H9 (cell line): Measurements from ENCODE around the gene NOS3. TPM values are rescaled to one million over a fixed set of nuclear protein-coding genes. Genes with fewer than 3 reads are reported as not detected.
A peak's percentile ranks its signal among the peaks of the same experiment; 100 is the strongest.

Experiments
- DNase-seq: peaks from one replicate; pipeline ENCODE4 v3.0.0-alpha.2; 2017
- H2AFZ ChIP-seq: one replicate; pipeline ENCODE4 v1.6.1; 2013; ENCODE audit warnings: mild to moderate bottlenecking, low read length, control low read depth, moderate library complexity
- H2AK5ac ChIP-seq: 2 replicates; pipeline ENCODE4 v1.6.1; 2013; ENCODE audit warnings: low read length, control low read depth, mixed read lengths; ENCODE audit not compliant: insufficient read length
- H2BK120ac ChIP-seq: one replicate; pipeline ENCODE4 v1.6.1; 2013; ENCODE audit warnings: low read depth, mild to moderate bottlenecking, low read length, control low read depth, inconsistent platforms; ENCODE audit not compliant: poor library complexity, severe bottlenecking
- H2BK12ac ChIP-seq: 2 replicates; pipeline ENCODE4 v1.6.1; 2013; ENCODE audit warnings: low read length, control low read depth, mixed read lengths, low read depth; ENCODE audit not compliant: insufficient read length
- H2BK15ac ChIP-seq: 2 replicates; pipeline ENCODE4 v1.6.1; 2013; ENCODE audit warnings: low read depth, low read length, control low read depth
- H2BK20ac ChIP-seq: one replicate; pipeline ENCODE4 v1.6.1; 2013; ENCODE audit warnings: low read depth, mild to moderate bottlenecking, low read length, control low read depth, inconsistent platforms; ENCODE audit not compliant: poor library complexity, severe bottlenecking
- H2BK5ac ChIP-seq: 2 replicates; pipeline ENCODE4 v1.6.1; 2013; ENCODE audit warnings: low read length, control low read depth, mixed read lengths; ENCODE audit not compliant: insufficient read length
- H3K14ac ChIP-seq: 2 replicates; pipeline ENCODE4 v1.6.1; 2013; ENCODE audit warnings: low read length, control low read depth; ENCODE audit not compliant: insufficient read depth
- H3K18ac ChIP-seq: 2 replicates; pipeline ENCODE4 v1.6.1; 2013; ENCODE audit warnings: low read depth, mild to moderate bottlenecking, mixed read lengths, low read length, control low read depth; ENCODE audit not compliant: insufficient read length
- H3K23ac ChIP-seq: 2 replicates; pipeline ENCODE4 v1.6.1; 2013; ENCODE audit warnings: low read length, control low read depth, mixed read lengths, low read depth; ENCODE audit not compliant: insufficient read length
- H3K23me2 ChIP-seq: 2 replicates; pipeline ENCODE4 v1.6.1; 2013; ENCODE audit warnings: low read depth, mild to moderate bottlenecking, mixed read lengths, low read length, control low read depth; ENCODE audit not compliant: insufficient read length, poor library complexity, severe bottlenecking
- H3K27ac ChIP-seq: 2 replicates; pipeline ENCODE4 v1.5.1; 2013; ENCODE audit warnings: low read length, control low read depth, mixed read lengths, low read depth; ENCODE audit not compliant: insufficient read length
- H3K27me3 ChIP-seq: 2 replicates; pipeline ENCODE4 v1.6.1; 2013; ENCODE audit warnings: low read length, control low read depth, inconsistent platforms; ENCODE audit not compliant: insufficient read depth
- H3K4ac ChIP-seq: 2 replicates; pipeline ENCODE4 v1.6.1; 2013; ENCODE audit warnings: low read depth, mild to moderate bottlenecking, control low read depth, inconsistent platforms, low read length, moderate library complexity
- H3K4me1 ChIP-seq: 2 replicates; pipeline ENCODE4 v1.6.1; 2013; ENCODE audit warnings: low read length, control low read depth, inconsistent platforms; ENCODE audit not compliant: insufficient read depth
- H3K4me2 ChIP-seq: 2 replicates; pipeline ENCODE4 v1.6.1; 2013; ENCODE audit warnings: low read length, control low read depth, mixed read lengths; ENCODE audit not compliant: insufficient read length, insufficient read depth
- H3K56ac ChIP-seq: 2 replicates; pipeline ENCODE4 v1.6.1; 2013; ENCODE audit warnings: low read depth, mild to moderate bottlenecking, mixed read lengths, low read length, control low read depth; ENCODE audit not compliant: insufficient read length
- H3K79me1 ChIP-seq: 2 replicates; pipeline ENCODE4 v1.6.1; 2013; ENCODE audit warnings: low read depth, mild to moderate bottlenecking, moderate library complexity, low read length, control low read depth, inconsistent platforms; ENCODE audit not compliant: insufficient read depth, poor library complexity, severe bottlenecking
- H3K79me2 ChIP-seq: 2 replicates; pipeline ENCODE4 v1.6.1; 2013; ENCODE audit warnings: low read length, control low read depth, inconsistent platforms; ENCODE audit not compliant: insufficient read depth
- H3K9ac ChIP-seq: 2 replicates; pipeline ENCODE4 v1.6.1; 2013; ENCODE audit warnings: low read length, control low read depth, mixed read lengths; ENCODE audit not compliant: insufficient read length; ENCODE audit errors: extremely low read depth
- H3K9me3 ChIP-seq: one replicate; pipeline ENCODE4 v1.6.1; 2013; ENCODE audit warnings: low read depth, low read length, inconsistent platforms; ENCODE audit not compliant: control insufficient read depth
- H3T11ph ChIP-seq: one replicate; pipeline ENCODE4 v1.6.1; 2013; ENCODE audit warnings: mild to moderate bottlenecking, low read length, control low read depth, inconsistent platforms
- H4K20me1 ChIP-seq: one replicate; pipeline ENCODE4 v1.6.1; 2013; ENCODE audit not compliant: control insufficient read depth, insufficient read length, insufficient read depth
- H4K5ac ChIP-seq: 2 replicates; pipeline ENCODE4 v1.6.1; 2013; ENCODE audit warnings: low read depth, mild to moderate bottlenecking, mixed read lengths, low read length, control low read depth; ENCODE audit not compliant: insufficient read length
- H4K8ac ChIP-seq: replicated peaks from 2 replicates; pipeline ENCODE4 v1.6.1; 2013; ENCODE audit warnings: low read length, control low read depth, mixed read lengths, low read depth; ENCODE audit not compliant: insufficient read length
- H4K91ac ChIP-seq: 2 replicates; pipeline ENCODE4 v1.6.1; 2013; ENCODE audit warnings: low read depth, mild to moderate bottlenecking, moderate library complexity, mixed read lengths, low read length, control low read depth; ENCODE audit not compliant: insufficient read length
- H3K27ac Mint-ChIP-seq, 3 experiments: 2 replicates in 2 of 3; 3 replicates in 1 of 3; pipeline ENCODE4 v1.8.0; 2020 to 2021; ENCODE audit warnings: mixed read lengths in 3 of 3, mild to moderate bottlenecking in 1 of 3, moderate library complexity in 1 of 3
- H3K27me3 Mint-ChIP-seq: 2 replicates; pipeline ENCODE4 v1.8.0; 2021; ENCODE audit warnings: low read depth, mild to moderate bottlenecking, moderate library complexity, mixed read lengths
- H3K36me3 Mint-ChIP-seq, 3 experiments: 2 replicates in 2 of 3; 3 replicates in 1 of 3; pipeline ENCODE4 v1.8.0; 2020 to 2021; ENCODE audit warnings: low read depth in 3 of 3, mixed read lengths in 3 of 3; ENCODE audit not compliant: insufficient read depth in 1 of 3
- H3K4me1 Mint-ChIP-seq, 2 experiments: 2 replicates each; pipeline ENCODE4 v1.8.0; 2020; ENCODE audit warnings: mixed read lengths in 2 of 2
- H3K4me3 Mint-ChIP-seq, 2 experiments: 2 replicates in 1 of 2; 3 replicates in 1 of 2; pipeline ENCODE4 v1.8.0; 2020 to 2021; ENCODE audit warnings: mild to moderate bottlenecking in 2 of 2, mixed read lengths in 2 of 2, moderate library complexity in 1 of 2
- H3K9me3 Mint-ChIP-seq, 2 experiments: 2 replicates in 1 of 2; 3 replicates in 1 of 2; pipeline ENCODE4 v1.8.0; 2020; ENCODE audit warnings: mild to moderate bottlenecking in 2 of 2, mixed read lengths in 2 of 2, moderate library complexity in 1 of 2
- WGBS: extraction: QIAGEN DNeasy Blood & Tissue Kit; methylation state at CpG from one replicate; pipeline ENCODE4 v1.1.7; 2013; ENCODE audit warnings: missing lambda C conversion rate, low lambda C conversion rate, mixed read lengths; ENCODE audit not compliant: insufficient read length; ENCODE audit errors: extremely low coverage; 5-methylcytosine and 5-hydroxymethylcytosine counted together
- total RNA-seq: library from RNA; stranded (reverse); gene quantifications from 2 replicates; pipeline ENCODE4 v1.2.1, GENCODE V29; 2021
- TF ChIP-seq, protein P1 (sequence below): fragments of 200-600 bp; sonication (generic); conservative IDR thresholded peaks from 3 replicates; pipeline ENCODE4 v1.8.0; 2021; ENCODE audit warnings: antibody characterized with exemption, mild to moderate bottlenecking

The NOS3 gene
- total RNA-seq, 1 experiment from 2014 or later = 4.5 TPM

DNA sequence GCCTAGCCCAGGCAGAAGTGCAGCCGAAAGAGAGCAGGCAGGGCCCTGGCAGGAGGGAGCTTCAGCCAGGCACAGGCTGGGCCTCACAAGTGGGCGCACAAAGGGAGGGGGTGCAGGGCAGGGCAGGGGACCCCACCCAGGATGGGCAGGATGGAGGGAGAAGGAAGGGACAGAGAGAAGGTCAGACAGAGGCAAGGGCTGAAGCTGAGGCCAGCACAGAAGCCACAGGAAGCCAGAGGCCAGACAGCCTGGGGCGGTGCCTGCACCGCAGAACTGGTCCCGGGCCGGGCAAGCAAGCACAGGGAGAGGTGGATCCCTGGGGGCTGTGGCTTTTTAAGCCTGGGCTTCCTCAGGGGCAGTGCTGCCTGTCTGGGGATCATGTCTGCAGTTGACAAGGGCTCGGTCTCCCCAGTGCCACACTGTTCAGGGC, 16.7 kb downstream of the NOS3 start:
- peak overlapping the region in 1 of 3 experiments; percentile 86; a peak in 3 of 7 replicates for H3K27ac Mint-ChIP-seq
- peaks cover 17% of the 10 kb centered on the region for H3K27me3 Mint-ChIP-seq
- H3K23ac ChIP-seq = no peak overlapping the region
- no peak overlapping the region for H3K9ac ChIP-seq
- no peaks in the 10 kb centered on the region for H4K20me1 ChIP-seq
- H3K36me3 Mint-ChIP-seq = 0 out of 7 replicates have a peak, but pooled peaks cover 0 to 1% (median 0%) of the 10 kb centered on the region in 3 experiments
- no peak overlapping the region for H2BK5ac ChIP-seq
- H2BK12ac ChIP-seq = no peak overlapping the region
- no peaks in the 10 kb centered on the region for H3K27me3 ChIP-seq
- TF ChIP-seq, protein P1, sequence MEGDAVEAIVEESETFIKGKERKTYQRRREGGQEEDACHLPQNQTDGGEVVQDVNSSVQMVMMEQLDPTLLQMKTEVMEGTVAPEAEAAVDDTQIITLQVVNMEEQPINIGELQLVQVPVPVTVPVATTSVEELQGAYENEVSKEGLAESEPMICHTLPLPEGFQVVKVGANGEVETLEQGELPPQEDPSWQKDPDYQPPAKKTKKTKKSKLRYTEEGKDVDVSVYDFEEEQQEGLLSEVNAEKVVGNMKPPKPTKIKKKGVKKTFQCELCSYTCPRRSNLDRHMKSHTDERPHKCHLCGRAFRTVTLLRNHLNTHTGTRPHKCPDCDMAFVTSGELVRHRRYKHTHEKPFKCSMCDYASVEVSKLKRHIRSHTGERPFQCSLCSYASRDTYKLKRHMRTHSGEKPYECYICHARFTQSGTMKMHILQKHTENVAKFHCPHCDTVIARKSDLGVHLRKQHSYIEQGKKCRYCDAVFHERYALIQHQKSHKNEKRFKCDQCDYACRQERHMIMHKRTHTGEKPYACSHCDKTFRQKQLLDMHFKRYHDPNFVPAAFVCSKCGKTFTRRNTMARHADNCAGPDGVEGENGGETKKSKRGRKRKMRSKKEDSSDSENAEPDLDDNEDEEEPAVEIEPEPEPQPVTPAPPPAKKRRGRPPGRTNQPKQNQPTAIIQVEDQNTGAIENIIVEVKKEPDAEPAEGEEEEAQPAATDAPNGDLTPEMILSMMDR = no peak
- no peak overlapping the region for H3T11ph ChIP-seq
- no peak overlapping the region for H3K27ac ChIP-seq
- peaks cover 4% of the 10 kb centered on the region; the same call in 1 of the 2 replicates for H3K4me1 ChIP-seq
- no peaks in the 10 kb centered on the region for H3K9me3 Mint-ChIP-seq
- H3K4me1 Mint-ChIP-seq = peaks cover 17 to 39% of the 10 kb centered on the region in 2 experiments
- peaks cover 4% of the 10 kb centered on the region for H3K23me2 ChIP-seq
- no peak overlapping the region for H2BK120ac ChIP-seq
- peak; percentile 38 for DNase-seq
- H4K5ac ChIP-seq = no peak overlapping the region
- H3K79me1 ChIP-seq = no peaks in the 10 kb centered on the region
- WGBS = no CpG with 5 or more reads among the region's 7 CpGs
- no peak overlapping the region for H3K56ac ChIP-seq
- H3K14ac ChIP-seq = no peak overlapping the region
- no peaks in the 10 kb centered on the region for H3K79me2 ChIP-seq
- no peak overlapping the region for H2AFZ ChIP-seq
- no peak overlapping the region for H2AK5ac ChIP-seq
- no peaks in the 10 kb centered on the region for H3K9me3 ChIP-seq
- H4K8ac ChIP-seq = no peak overlapping the region
- H2BK20ac ChIP-seq = no peak overlapping the region
- no peak overlapping the region; a peak in 2 of 5 replicates for H3K4me3 Mint-ChIP-seq
- H2BK15ac ChIP-seq = no peak overlapping the region
- H3K4me2 ChIP-seq = no peak overlapping the region
- H4K91ac ChIP-seq = no peak overlapping the region
- H3K4ac ChIP-seq = no peak overlapping the region
- H3K18ac ChIP-seq = no peak overlapping the region
